Bronchial smooth muscle cell (primary cell): Measurements from ENCODE around the gene NBPF8. TPM values are rescaled to one million over a fixed set of nuclear protein-coding genes. Genes with fewer than 3 reads are reported as not detected.

Source experiments
- total RNA-seq: library from RNA; depleted of rRNA; stranded (reverse); fragments of >200 nt; gene quantifications from 2 replicates; pipeline ENCODE4 v1.2.1, GENCODE V29; 2014

NBPF8 gene
- 10.4 and 10.8 TPM in 2 replicates for total RNA-seq

DNA sequence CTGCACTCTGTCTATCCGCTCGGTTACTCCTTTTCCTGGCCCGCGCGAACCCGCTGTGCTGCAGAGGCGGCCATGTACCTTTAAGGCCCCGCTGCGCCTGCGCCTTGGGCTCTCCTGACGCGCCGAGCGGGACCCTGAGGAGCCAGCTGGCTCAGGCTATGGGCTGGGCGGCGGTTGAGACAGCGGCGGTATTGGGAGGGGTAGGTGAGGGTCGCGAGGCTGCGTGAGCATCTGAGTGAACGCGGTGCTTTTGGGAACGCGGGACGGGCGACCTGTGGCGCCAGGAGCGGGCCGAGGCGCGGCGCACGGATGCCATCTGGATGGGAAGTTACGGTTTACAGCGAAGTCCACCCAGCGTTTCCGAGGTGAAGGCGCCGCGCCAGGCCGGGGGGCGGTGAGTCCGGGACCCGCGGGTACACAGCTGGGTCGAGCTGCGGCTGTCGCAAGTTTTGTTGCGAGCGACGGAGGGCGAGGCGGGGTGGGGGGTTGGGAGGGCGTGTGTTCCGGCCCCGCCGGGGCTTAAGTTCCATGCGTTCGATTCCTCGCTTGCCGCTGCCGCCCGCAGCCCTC, at the start of gene NBPF8:
NBPF8 (plus strand) TSS at position 125 of the 570 bp plus-strand sequence. CDS start 21,488 bp downstream, outside the sequence.

Other genes with a start within 250 kb of the NBPF8 start
- 39.0 and 56.1 TPM in 2 replicates for gene SEC22B, start 238.5 kb upstream of the NBPF8 start, total RNA-seq